SH-SY5Y (cell line): ENCODE measurements around the gene TAF1B.

Experiments
- GATA2 ChIP-seq: IDR thresholded peaks from 2 replicates; pipeline ENCODE4 v1.6.1; 2011; ENCODE audit warnings: mild to moderate bottlenecking, low read depth, low read length
- GATA3 ChIP-seq: IDR thresholded peaks from 2 replicates; pipeline ENCODE4 v1.6.1; 2011; ENCODE audit warnings: low read depth, mild to moderate bottlenecking, low read length, moderate library complexity

Gene TAF1B

DNA sequence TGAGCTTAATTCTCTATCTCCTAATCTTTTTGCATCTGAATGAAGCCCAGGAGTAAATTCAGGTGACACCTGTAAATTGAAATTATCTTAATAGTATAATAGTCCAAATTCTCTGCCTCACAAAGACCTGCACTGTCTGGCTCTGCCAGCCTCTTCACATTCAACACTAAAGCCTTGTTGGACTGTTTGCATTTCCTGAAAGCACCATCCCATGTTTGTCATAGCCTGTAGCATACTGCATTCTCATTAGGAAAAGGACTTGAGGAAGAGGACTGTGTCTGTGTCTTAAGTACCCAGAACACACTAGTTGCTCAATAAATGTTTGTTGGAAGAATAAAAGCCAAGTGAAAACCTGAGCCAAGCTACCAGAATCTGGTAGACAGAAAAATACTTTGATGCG lies 65.4 kb downstream of the TAF1B start:
- TF ChIP-seq GATA3 (no peak), GATA2 (no peak)

DNA sequence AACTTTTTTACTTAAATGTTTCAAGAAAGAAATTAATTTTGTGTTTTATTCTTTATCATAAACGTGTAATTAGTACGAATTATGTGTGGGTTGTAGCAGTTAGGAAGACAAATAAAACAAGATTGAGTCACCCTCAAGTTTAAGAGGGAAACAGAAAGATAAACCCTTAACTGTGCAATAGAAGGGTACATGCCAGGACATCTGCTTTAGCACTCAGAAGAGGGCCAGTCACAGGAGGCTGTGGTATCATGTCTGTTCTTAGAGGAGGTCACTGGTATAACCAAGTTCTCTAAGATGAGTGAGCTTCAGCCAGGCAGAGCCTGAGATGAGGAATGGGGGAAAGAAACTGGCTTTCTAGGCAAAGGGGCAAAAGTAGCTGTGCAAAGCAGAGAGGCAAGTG lies 65.8 kb downstream of the TAF1B start:
- TF ChIP-seq GATA2 = no peak
- no peak for TF ChIP-seq GATA3

DNA sequence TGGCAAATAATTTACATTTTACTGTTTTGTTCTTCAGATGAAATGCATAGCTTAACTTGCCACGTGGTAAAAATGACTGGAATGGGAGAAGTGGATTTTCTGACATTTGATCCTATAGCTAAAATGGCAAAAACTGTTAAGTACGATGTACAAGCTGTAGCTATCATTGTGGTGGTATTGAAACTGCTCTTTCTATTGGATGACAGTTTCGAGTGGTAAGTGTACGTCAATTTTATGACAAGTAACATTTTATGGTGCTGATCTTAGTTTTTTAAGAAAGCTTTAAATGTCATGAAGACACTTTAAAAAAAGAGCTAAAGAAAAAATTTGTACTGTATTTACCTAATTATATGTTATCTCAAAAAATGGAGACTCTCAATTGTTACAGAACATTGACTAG lies 67.4 kb downstream of the TAF1B start:
- TF ChIP-seq GATA2 (no peak), GATA3 (no peak)

DNA sequence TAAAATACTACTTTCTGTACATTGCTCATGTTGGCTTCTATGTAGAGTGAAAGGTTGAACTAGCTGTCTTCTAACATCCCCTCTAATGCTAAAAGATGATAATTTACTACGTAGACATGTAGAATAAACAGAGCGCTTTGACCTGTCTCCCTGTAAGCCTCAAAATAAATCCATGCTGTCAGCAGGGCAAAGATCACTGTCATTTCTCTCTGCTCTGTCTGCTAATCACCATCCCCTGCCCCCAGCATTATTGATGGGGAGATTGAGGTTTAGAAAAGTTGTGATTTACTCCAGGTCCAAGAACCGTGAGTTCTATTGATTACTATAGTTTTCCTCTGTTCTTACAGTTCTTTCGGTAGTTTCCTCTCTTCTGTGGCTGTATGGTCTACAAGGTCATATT lies 69.2 kb downstream of the TAF1B start:
- no peak for TF ChIP-seq GATA2
- no peak for TF ChIP-seq GATA3

DNA sequence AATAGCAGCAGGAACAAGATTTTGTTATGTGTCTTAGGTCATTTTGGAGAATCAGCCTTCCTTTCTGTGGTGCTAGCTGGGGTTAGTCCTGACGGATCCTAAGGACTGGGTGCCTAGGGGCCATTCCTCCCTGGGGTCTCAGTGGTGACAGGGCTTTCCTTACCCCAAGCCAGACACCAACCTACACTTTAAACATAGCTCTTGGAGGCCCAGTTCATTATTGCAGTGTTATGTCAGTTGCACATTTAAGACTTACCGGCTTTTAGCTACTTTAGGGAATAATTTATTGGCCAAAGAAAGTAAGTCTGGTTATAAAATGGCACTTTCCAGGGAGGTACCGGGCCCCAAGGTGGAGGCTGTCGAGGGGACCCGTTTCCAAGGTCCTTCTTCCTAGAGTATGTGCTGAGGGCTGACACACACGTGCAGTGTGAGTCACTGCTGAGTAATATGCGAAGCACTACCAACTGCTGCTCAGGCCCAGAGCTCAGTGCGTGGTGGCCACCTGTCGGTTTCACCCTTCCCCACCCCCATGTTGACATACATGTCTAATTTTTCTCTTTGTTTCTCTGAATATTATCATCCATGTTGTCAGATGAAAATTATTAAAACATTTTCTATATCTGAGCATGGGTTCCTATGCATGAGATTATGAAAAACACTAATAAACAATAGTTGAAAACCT lies 71.3 kb downstream of the TAF1B start:
- TF ChIP-seq GATA2 (no peak), GATA3 (no peak)

DNA sequence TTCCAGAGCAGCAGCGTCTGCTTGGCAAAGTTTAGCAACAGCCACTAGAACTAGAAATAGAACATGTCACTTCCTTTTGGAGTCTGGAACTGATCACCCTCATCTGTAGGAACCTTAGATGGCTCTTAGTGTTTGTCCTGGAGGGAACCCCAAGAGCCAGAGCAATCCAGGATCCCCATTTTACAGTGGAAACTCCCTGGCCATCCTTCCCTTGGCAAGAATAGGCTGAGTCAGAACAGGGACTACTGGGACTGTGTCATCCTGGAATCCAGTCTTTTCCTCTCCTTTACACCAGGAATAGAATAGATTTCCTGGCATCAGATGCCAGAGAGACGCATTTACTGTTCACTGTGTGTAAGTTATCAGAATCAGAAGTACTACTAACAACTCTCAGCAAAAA lies 75.0 kb downstream of the TAF1B start:
- TF ChIP-seq GATA3 (no peak), GATA2 (no peak)

DNA sequence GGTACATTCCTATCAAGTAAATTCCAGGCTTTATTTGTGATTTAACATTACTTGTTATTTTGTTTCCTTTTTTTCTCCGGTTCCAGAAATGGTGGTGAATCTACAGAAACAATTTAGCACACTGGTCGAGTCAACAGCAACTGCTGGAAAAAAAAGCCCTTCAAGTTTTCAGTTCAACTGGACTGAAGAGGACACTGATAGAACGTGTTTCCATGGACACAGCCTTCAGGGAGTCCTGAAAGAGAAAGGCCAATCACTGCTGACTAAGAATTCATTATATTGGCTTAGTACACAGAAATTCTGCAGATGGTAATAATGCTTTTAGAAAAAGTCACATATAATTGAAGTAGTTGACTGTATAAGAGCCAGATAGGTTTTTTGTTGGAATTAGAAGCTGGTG lies 76.2 kb downstream of the TAF1B start:
- no peak for TF ChIP-seq GATA3
- TF ChIP-seq GATA2 = no peak

DNA sequence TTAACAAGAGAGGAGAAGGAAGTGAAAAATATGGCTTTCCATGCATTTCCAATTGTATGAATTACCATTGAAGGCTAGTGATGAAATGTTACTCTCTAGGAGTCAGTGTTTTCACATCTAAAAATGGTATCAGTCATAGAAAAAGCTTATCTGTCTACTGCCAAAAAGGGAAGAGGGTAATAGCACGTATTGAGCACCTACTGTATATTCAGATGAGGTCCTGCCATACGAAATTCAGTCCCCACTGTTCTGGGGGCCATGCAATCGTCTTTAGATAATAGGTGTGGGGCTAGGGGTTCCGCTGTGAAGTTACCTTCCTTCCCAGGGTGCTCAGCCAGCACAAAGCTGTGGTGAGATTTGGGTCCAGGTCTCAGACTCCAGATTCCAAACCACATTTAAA lies 94.0 kb downstream of the TAF1B start:
- TF ChIP-seq GATA3 = no peak
- TF ChIP-seq GATA2 = no peak

DNA sequence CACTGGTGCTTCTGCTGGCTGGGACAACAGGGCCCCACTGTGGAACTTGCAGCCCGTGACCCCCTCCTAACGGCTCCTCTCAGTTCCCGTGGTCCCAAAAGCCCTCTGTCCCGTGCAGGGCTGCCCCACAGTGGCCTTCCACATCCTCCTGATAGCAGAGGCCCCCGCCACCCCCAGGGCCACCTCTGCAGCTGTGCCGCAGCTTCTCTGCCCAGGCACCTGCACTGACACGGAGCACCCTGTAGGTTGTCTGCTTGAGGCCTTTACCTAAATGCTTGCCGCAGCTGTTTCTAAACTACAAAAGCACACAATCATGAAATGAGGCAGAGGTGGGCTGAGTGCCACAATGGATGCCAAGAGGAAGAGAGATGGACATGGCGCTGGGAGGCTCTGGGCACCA lies 94.7 kb downstream of the TAF1B start:
- no peak for TF ChIP-seq GATA2

DNA sequence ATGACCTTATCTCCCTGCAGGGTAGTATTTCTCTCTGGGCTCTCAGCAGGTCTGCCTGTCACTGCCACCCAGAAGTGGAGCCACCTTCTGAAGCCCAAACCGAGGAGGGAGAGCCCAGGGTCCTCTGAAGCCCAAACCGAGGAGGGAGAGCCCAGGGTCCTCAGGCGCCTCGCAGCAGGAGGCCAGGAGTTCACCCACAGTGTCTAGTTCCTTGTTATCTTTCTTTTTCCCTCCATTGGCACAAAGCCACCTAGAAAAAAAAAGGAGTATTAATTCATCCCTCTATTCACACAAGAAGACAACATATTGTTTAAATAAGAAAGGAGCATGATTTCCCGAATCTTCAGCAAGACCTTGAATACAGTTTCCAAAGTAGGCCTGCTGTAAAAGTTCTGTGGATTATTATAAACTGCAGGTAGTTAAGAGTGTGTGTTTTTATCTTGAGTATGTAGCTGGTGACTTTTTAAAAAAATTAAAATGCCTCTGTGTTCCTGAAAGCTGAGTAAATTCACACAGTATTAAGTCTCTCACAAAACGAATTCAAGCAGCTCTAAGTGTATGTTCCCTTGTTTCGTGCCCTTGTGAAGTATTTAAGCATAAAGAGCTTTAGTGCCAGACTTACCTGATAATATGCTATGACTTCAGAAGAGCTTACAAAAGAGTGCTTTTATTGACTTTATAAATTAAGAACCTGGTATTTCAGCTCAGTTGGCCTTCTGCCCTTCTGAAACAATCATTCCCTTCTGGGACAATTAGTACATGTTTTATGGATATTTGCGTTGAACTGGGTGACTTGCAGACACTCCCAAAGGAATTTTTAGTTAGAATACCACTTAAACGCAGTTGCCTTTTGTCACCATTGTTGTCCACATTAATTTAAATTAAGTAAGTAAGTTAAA lies 96.6 kb downstream of the TAF1B start:
- TF ChIP-seq GATA2 = no peak
- TF ChIP-seq GATA3 = no peak

DNA sequence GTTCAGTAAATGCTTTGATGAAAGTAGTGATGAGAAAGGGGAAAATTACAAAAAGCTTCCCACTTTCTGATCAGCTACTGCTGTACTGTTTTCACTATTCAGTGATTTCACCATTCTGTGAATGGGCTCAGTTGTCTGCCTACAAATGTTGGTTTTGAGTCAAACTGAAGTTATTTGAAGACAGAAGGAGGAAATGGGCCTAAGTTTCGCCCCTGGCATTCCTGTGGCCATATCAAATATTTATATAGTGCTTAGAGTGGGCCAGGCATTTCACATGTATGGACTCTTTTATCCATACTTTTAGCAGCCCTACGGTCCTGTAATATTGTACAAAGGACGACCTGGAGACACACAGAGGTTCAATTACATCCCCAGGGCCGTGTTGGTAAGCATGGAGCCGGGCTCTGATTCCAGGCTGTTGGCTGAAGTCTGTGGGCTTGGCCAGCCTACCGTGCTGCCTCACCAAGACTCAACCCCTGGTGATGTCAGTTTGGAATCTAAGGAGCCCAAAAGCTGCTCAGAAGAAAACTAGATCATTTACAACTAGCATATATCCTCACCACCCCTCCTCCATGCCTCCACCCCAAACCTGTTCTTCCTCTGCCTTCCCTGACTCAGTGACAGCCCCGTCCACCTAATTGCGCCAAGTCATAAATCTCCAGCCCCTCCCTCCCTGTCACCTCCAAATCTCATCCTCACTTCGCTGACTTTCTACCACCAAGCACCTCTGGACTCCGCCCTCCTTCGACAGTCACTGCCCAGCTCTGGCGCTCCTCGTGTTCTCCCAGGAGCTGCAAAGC lies 98.1 kb downstream of the TAF1B start:
- no peak for TF ChIP-seq GATA2
- TF ChIP-seq GATA3 = no peak

DNA sequence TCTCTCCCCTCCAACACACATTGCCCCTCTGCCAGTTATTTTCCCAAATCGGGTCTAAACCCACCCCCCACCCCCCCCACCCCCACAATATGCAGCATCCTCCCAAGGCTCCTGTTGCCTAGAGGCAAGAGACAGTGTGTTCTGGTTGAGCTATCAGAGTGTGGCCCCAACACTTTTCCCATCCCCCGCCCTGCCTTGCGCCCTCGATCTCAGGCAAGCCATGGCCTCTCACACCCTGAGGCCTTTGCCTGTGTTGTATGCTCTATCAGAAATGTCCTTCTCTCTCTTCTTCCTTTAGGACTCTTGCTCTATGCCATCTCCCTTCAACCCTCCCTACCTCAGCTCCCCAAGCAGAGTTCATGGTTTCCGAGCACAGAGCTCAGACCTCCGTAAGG lies 98.7 kb downstream of the TAF1B start:
- TF ChIP-seq GATA3 (no peak), GATA2 (no peak)

DNA sequence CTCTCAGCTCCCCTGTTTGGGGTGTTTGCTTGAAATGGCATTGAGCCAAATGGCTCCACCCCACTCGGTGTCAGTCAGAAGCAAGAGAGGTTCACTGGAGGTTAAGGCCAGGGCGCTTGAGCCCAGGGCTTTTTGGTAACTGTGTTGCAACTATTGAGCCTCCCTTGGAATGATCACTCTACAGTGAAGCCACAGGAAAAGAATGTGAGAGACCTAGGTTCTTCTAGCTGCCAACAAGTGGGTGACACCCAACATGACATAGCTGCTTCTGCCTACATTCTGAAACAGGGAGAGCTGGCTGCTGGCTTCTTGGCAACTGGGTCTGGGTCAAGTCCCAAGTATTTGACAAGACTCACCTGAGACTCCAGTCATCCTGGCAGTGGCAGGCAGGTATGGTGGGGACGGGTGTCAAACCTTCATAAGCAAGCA lies 101.1 kb downstream of the TAF1B start:
- TF ChIP-seq GATA3 (no peak), GATA2 (no peak)

DNA sequence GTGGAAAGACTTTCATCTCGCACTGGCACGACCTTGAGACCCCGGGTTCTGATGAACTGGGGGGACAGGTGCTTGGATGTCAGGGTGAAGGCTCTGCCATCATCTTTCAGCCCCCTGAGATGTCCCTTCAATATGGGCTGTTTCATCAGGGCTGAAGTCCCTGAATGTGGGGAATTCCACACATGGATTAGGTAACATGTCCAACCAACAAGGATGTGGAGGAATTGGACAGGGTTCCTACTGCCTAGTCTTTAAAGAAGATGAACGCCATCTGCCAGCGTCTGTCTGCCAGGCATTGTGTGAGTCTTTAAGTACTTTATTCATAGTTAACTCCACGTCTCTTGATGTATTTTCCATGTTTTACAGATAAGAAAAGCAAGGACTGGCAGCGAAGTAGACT lies 102.3 kb downstream of the TAF1B start:
- TF ChIP-seq GATA2 (no peak), GATA3 (no peak)

DNA sequence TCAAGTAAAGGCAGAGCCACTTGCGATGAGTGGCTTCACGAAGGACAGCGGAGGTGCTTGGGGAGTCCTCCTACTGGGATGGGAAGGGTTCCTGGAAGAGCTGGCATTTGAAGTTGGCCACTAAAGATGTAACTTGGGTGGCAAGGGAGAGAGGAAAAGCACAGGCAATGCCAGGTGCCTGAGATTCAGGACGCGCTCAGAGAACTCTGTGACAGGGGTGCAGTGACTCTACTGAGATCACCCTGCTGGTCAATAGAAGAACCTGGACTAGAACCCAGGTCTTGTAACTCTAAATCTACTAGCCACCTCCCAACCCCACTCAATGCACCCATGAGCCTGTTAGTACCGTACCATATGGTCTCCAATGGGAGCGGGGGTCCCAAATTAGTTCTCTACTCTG lies 102.8 kb downstream of the TAF1B start:
- no peak for TF ChIP-seq GATA3
- TF ChIP-seq GATA2 = no peak

DNA sequence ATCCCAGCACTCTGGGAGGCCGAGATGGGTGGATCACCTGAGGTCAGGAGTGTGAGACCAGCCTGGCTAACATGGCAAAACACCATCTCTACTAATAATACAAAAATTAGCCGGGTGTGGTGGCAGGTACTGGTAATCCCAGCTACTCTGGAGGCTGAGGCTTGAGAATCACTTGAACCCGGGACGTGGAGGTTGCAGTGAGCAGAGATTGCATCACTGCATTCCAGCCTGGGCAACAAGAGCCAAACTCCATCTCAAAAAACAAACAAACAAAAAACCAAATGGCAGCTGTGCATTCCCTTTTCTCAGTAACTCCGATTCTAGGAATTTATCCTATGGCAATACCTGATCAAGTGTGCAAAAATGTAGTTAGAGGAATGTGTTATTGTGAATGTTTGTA lies 103.5 kb downstream of the TAF1B start:
- TF ChIP-seq GATA2 (no peak), GATA3 (no peak)

DNA sequence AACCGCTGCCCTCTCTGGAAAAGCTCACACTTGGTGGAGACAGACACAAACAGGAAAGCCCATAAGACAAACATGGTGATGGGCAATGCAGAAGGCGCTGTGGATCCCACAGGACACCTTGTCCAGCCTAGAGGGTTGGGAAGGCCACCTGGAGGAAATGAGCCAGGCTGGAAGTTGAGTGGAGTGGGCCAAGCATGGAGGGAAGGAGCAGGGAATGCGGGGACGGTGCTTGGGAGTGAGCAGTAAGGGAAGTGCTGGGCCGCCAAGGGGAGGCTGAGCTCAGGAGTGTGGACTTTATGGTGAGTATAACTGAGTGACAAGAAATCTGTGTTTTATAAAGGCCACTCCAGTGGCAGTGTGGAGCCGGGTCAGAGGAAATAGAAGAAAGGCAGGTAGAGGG lies 105.4 kb downstream of the TAF1B start:
- TF ChIP-seq GATA2 = no peak
- TF ChIP-seq GATA3 = no peak
